ENCODE data around the gene CRYGD. TPM values are rescaled to one million over a fixed set of nuclear protein-coding genes. Genes with fewer than 3 reads are reported as not detected.
"Not testable (repeated sequence)": the region's sequence is repeated elsewhere in the genome, so short reads cannot be mapped to it uniquely, and the experiment has no call there.

Gene CRYGD
- polyA plus RNA-seq (ENCODE audit: insufficient read length in 3 of 3): under 1 TPM in 1 of 3 donors, not detected in 2; 0.21 TPM

- not testable (repeated sequence) for DNase-seq (ENCODE audit: low read depth in 3 of 3, low spot score in 2 of 3)
Measured at GRCh38 chr2:208124013-208124715, at the start of gene CRYGD. TSS of gene CRYGD (minus strand) at chr2:208124524. CDS start at chr2:208124473, 51 bp downstream.

- DNase-seq (ENCODE audit: low read depth in 3 of 3, low spot score in 2 of 3): no peak
Measured at GRCh38 chr2:208172125-208172524, 47.8 kb upstream of the CRYGD start.

- DNase-seq (ENCODE audit: low read depth in 3 of 3, low spot score in 2 of 3): no peak
Measured at GRCh38 chr2:208164951-208165755, 40.8 kb upstream of the CRYGD start.

GRCh38 chr2:208163489-208163888, 39.2 kb upstream of the CRYGD start, which contains the start of gene CRYGA:
TSS of gene CRYGA (minus strand) at chr2:208163589. CDS start at chr2:208163556, 33 bp downstream.
- DNase-seq (ENCODE audit: low read depth in 3 of 3, low spot score in 2 of 3): no peak

- no peak for DNase-seq (ENCODE audit: low read depth in 3 of 3, low spot score in 2 of 3)
Measured at GRCh38 chr2:208156439-208156838, 32.1 kb upstream of the CRYGD start.

- DNase-seq (ENCODE audit: low read depth in 3 of 3, low spot score in 2 of 3): no peak
Measured at GRCh38 chr2:208153156-208153555, 28.8 kb upstream of the CRYGD start.

GRCh38 chr2:208150956-208151355, 26.6 kb upstream of the CRYGD start:
- no peak for DNase-seq (ENCODE audit: low read depth in 3 of 3, low spot score in 2 of 3)

GRCh38 chr2:208150094-208150493, 25.8 kb upstream of the CRYGD start:
- no peak for DNase-seq (ENCODE audit: low read depth in 3 of 3, low spot score in 2 of 3)

- DNase-seq (ENCODE audit: low read depth in 3 of 3, low spot score in 2 of 3): no peak
Measured at GRCh38 chr2:208148803-208149202, 24.5 kb upstream of the CRYGD start.

- DNase-seq (ENCODE audit: low read depth in 3 of 3, low spot score in 2 of 3): no peak
Measured at GRCh38 chr2:208147759-208148158, 23.4 kb upstream of the CRYGD start.

GRCh38 chr2:208147008-208147407, 22.7 kb upstream of the CRYGD start:
- DNase-seq (ENCODE audit: low read depth in 3 of 3, low spot score in 2 of 3): no peak

- no peak for DNase-seq (ENCODE audit: low read depth in 3 of 3, low spot score in 2 of 3)
Measured at GRCh38 chr2:208146006-208146405, 21.7 kb upstream of the CRYGD start, which contains the start of gene CRYGB. TSS of gene CRYGB (minus strand) at chr2:208146158. CDS start at chr2:208146120, 38 bp downstream.

GRCh38 chr2:208142925-208143799, 18.8 kb upstream of the CRYGD start:
- DNase-seq (ENCODE audit: low read depth in 3 of 3, low spot score in 2 of 3): no peak

GRCh38 chr2:208142240-208142924, 18.1 kb upstream of the CRYGD start:
- no peak for DNase-seq (ENCODE audit: low read depth in 3 of 3, low spot score in 2 of 3)

- no peak for DNase-seq (ENCODE audit: low read depth in 3 of 3, low spot score in 2 of 3)
Measured at GRCh38 chr2:208139447-208139846, 15.1 kb upstream of the CRYGD start.

GRCh38 chr2:208138334-208138733, 14.0 kb upstream of the CRYGD start:
- not testable (repeated sequence) for DNase-seq (ENCODE audit: low read depth in 3 of 3, low spot score in 2 of 3)

GRCh38 chr2:208136716-208137094, 12.4 kb upstream of the CRYGD start:
- DNase-seq (ENCODE audit: low read depth in 3 of 3, low spot score in 2 of 3): no peak

- no peak for DNase-seq (ENCODE audit: low read depth in 3 of 3, low spot score in 2 of 3)
Measured at GRCh38 chr2:208135794-208136715, 11.7 kb upstream of the CRYGD start.

GRCh38 chr2:208134928-208135586, 10.7 kb upstream of the CRYGD start:
- DNase-seq (ENCODE audit: low read depth in 3 of 3, low spot score in 2 of 3): no peak

Measured in right renal cortex interstitium (tissue), 3 donors.